Measurements from ENCODE around the gene EPHB3.

- TF ChIP-seq TAF1 (IDR thresholded peaks at IDR 0.05; ENCODE audit: low read depth) (no peak), CEBPB (IDR thresholded peaks at IDR 0.05) (no peak), FOXM1 (IDR thresholded peaks at IDR 0.05; ENCODE audit: borderline replicate concordance, low read depth) (no peak), REST (IDR thresholded peaks at IDR 0.05; ENCODE audit: low read depth) (no peak), RAD21 (IDR thresholded peaks at IDR 0.05; ENCODE audit: low read depth) (no peak), NFIC (IDR thresholded peaks at IDR 0.05) (no peak), EP300 (IDR thresholded peaks at IDR 0.05; ENCODE audit: borderline replicate concordance) (no peak), TEAD4 (IDR thresholded peaks at IDR 0.05) (no peak), MAX (IDR thresholded peaks at IDR 0.05) (no peak)
Observed at GRCh38 chr3:184618811-184619210, 57.2 kb downstream of the EPHB3 start.
